SJSA1 (cell line): ENCODE results near the gene RNF167. TPM values are rescaled to one million over a fixed set of nuclear protein-coding genes. Genes with fewer than 3 reads are reported as not detected.
A peak's percentile ranks its signal among the peaks of the same experiment; 100 is the strongest.
"Not testable (repeated sequence)": the region's sequence is repeated elsewhere in the genome, so short reads cannot be mapped to it uniquely, and the experiment has no call there.

Source experiments
- DNase-seq, 2 experiments: peaks; one replicate each; pipeline ENCODE4 v3.0.0-alpha.2; 2015 to 2020; ENCODE audit warnings: low spot score in 2 of 2, low read depth in 1 of 2
- H3K27ac ChIP-seq: fragments of 250-450 bp; sonication (Bioruptor Pico); 2 replicates; pipeline ENCODE4 v1.5.1; 2020; ENCODE audit warnings: mild to moderate bottlenecking, moderate library complexity
- H3K27me3 ChIP-seq: fragments of 250-450 bp; sonication (Bioruptor Pico); replicated peaks from 2 replicates; pipeline ENCODE4 v1.5.1; 2020; ENCODE audit warnings: mild to moderate bottlenecking, moderate library complexity
- H3K36me3 ChIP-seq: fragments of 250-450 bp; sonication (Bioruptor Pico); 2 replicates; pipeline ENCODE4 v1.5.1; 2020; ENCODE audit warnings: mild to moderate bottlenecking
- H3K4me1 ChIP-seq: fragments of 250-450 bp; sonication (Bioruptor Pico); replicated peaks from 2 replicates; pipeline ENCODE4 v1.6.1; 2021; ENCODE audit warnings: mild to moderate bottlenecking
- H3K4me3 ChIP-seq: fragments of 250-450 bp; sonication (Bioruptor Pico); 2 replicates; pipeline ENCODE4 v1.5.1; 2020; ENCODE audit warnings: mild to moderate bottlenecking
- H3K9me3 ChIP-seq: fragments of 250-450 bp; sonication (Bioruptor Pico); replicated peaks from 2 replicates; pipeline ENCODE4 v1.5.1; 2020; ENCODE audit warnings: mild to moderate bottlenecking
- total RNA-seq: library from RNA; depleted of rRNA; stranded (reverse); fragments of >200 nt; shearing (Covaris generic); gene quantifications from 2 replicates; pipeline ENCODE4 v1.2.3, GENCODE V29; 2014

RNF167 gene
- total RNA-seq, 1 experiment from 2014 or later = 13.0 TPM

DNA sequence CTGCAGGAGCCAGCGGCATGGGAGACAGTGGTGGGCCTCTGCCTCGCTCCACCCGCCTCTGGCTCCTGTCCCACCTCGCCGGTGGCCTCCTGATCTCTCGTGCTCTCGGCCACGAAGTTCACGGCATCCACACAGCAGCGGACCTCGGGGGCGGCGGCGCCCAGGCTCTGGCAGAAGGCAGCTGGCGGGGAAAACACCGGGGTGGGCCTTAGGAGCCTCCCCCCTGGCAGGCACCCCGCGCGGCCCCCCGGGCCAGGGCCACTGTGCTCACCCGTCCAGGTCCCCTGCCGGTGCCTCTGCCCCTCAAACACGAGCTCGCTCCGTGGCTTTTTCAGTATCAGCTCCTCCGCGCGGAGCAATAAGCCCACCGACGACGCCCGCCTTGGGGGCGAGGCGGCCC, 41.1 kb upstream of the RNF167 start:
- Histone ChIP-seq H3K4me1 (no peaks in the 10 kb centered on the region), H3K27me3 (no peaks in the 10 kb centered on the region), H3K27ac (no peak overlapping the region), H3K4me3 (no peak overlapping the region), H3K36me3 (peaks cover 32% of the 10 kb centered on the region), H3K9me3 (no peaks in the 10 kb centered on the region)
- no peak for DNase-seq

DNA sequence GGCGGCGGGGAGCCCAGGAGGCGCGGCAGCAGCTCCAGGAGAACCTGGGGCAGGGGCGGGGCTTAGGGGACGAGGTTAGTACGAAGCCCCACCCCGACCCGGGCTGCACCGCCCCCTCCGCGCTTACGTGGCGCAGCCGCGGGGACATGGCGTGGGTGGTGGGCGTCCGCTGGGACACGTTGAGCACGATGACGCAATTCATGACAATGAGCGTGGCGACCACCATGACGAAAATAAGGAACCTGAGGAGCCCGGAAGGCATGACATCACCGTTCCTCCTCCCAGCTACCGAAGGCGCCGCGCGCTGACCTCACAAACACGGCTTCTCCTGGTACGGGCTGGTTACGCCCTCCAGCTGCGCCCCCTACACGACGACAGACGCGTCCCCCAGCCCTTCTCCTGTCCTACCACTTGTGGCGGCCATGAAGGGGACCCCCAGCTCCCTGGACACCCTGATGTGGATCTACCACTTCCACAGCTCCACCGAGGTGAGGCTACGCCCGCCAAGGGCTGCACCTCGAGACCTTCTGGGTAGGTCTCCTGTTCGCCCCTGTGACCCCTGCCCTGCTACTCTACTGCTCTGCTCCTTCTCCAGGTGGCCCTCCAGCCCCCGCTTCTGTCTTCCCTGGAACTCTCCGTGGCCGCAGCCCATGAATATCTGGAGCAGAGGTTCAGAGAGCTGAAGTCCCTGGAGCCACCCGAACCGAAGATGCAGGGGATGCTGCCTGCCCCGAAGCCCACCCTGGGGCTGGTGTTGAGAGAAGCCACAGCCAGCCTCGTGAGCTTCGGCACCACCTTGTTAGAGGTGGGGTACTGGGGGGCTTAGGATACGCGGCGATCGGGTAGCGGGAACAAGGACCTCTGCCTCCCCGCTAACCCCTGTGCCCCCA, 40.5 kb upstream of the RNF167 start, which contains the start of gene C17orf107:
C17orf107 (plus strand) TSS at position 196 of the 890 bp plus-strand sequence; CDS start at position 423, 227 bp downstream.
- Histone ChIP-seq H3K27ac (no peak within 1 kb of the TSS), H3K4me3 (no peak within 1 kb of the TSS), H3K27me3 (no peaks in the 10 kb centered on the region), H3K36me3 (peaks cover 26% of the 10 kb centered on the region), H3K4me1 (no peaks in the 10 kb centered on the region), H3K9me3 (no peaks in the 10 kb centered on the region)
- DNase-seq = no peak

DNA sequence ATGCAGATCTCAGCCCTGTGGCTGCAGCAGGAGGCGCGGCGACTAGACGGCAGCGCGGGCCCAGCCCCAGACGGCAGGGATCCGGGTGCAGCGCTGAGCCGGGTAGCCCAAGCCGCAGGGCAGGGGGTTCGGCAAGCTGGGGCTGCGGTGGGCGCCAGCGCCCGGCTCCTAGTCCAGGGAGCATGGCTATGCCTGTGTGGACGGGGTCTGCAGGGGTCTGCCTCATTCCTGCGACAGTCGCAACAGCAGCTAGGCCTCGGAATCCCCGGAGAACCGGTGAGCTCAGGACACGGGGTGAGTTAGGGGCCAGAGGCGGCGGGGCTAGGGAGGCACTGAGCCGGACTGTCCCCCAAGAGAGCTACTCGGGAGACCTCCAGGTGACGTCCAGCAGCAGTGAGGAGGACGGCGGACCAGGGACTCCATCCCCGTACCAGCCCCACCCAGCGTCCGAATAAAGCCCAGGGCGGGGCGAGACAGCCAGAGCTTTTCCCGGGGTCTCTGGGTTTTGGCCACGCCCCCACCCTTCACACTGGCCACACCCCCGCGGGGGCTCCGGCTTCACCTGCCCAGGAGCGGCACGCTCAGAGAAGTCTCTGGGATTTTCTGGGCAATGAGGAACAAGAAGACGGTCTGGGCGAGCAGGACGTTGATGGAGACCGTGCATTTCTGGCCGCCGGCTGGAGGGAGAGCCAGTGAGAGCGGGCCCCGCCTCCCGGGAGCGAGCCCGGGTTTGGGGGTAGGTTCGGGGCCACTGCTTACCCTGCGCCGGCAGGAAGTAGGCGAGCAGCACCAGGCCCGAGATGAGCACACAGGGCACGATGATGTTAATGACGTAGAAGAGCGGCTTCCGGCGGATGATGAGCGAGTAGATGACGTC, 39.6 kb upstream of the RNF167 start:
- no peak overlapping the region for H3K27ac ChIP-seq
- H3K36me3 ChIP-seq = peaks cover 17% of the 10 kb centered on the region
- no peak overlapping the region for H3K4me3 ChIP-seq
- no peak for DNase-seq
- H3K9me3 ChIP-seq = no peaks in the 10 kb centered on the region
- no peaks in the 10 kb centered on the region for H3K4me1 ChIP-seq
- no peaks in the 10 kb centered on the region for H3K27me3 ChIP-seq

DNA sequence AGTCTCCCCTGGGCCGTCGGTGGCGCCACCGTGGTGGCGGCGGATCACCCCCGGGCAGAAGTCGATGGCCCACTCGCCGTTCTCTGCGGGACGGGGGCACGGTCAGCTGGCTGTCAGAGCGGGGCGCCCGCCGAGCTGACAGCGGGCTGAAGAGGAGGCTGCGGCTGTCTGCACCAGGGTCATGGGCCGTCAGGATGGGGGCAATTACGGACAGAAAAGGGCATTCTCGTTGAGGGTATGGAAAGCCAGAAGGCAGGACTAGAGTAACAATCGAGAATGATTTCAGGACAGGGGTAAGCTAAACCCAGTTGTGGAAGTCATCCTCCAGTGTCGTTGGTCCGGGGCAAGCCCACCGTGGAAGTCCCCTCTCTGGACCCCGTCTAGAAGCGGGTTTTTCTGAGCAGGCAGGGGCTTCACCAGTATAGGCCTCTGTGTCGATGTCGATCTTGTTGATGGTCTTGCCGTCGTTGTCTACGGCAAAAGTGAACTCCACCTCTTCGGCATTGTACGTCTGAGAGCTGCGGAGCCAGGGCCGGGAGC, 38.9 kb upstream of the RNF167 start:
- Histone ChIP-seq H3K36me3 (peaks cover 10% of the 10 kb centered on the region), H3K4me1 (no peaks in the 10 kb centered on the region), H3K9me3 (no peaks in the 10 kb centered on the region), H3K27me3 (no peaks in the 10 kb centered on the region), H3K4me3 (no peak overlapping the region), H3K27ac (no peak overlapping the region)
- no peak for DNase-seq

DNA sequence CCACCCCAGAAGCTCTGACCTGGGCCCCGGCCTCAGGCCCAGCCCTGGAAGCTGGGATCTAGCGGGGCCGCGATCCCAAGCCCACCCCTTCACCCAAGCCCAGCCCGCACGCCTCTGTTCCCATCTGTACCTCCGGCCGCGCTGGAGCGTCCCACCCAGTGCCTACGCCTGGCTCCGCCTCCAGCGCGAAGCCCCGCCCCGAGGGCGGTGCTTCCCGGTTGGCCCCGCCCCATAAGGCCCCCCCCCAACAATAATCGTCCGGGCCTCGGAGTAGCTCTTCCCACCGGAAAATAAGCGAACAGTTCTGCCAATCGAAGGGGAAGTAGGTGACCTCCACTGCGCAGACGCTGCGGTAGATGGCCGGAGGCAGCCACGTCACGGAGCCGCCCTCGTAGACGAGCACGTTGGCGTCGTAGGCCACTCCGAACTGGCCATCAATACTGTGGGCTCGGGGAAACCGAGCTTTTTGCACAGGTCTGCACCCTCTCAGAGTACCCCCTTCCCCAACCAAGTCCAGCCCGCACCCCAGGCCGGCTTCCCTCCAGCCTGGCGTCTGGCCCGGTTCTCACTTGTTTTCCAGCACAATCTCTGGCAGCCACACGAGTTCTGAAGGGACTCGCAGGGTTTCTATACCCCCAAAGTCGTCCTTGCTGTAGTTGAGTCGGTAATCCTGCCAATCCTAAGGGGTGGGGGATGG, 38.3 kb upstream of the RNF167 start:
- DNase-seq = no peak
- no peaks in the 10 kb centered on the region for H3K27me3 ChIP-seq
- no peak overlapping the region for H3K4me3 ChIP-seq
- H3K4me1 ChIP-seq = no peaks in the 10 kb centered on the region
- no peaks in the 10 kb centered on the region for H3K9me3 ChIP-seq
- H3K27ac ChIP-seq = no peak overlapping the region
- peaks cover 3% of the 10 kb centered on the region for H3K36me3 ChIP-seq

DNA sequence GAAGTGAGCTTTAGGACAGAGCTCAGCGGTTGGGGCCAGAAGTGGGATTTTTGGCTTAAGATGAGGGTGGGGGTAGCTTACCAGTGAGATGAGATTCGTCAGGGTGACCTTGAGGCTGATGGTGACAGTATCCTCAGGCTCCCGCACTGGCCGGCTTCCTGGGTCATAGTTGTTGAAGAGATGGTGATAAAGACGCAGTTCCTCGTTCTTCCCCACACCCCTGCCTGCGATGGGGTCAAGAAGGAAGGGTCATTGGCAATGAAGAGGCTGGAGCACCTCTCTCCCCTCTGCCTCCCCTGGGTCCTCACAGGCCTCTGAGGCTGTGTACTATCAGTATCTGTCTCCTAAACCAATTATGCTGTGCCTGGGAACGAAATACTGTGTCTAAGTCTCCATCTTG, 37.5 kb upstream of the RNF167 start:
- Histone ChIP-seq H3K9me3 (no peaks in the 10 kb centered on the region), H3K27ac (no peak overlapping the region), H3K27me3 (no peaks in the 10 kb centered on the region), H3K4me1 (no peaks in the 10 kb centered on the region), H3K36me3 (no peaks in the 10 kb centered on the region), H3K4me3 (no peak overlapping the region)
- DNase-seq = no peak

DNA sequence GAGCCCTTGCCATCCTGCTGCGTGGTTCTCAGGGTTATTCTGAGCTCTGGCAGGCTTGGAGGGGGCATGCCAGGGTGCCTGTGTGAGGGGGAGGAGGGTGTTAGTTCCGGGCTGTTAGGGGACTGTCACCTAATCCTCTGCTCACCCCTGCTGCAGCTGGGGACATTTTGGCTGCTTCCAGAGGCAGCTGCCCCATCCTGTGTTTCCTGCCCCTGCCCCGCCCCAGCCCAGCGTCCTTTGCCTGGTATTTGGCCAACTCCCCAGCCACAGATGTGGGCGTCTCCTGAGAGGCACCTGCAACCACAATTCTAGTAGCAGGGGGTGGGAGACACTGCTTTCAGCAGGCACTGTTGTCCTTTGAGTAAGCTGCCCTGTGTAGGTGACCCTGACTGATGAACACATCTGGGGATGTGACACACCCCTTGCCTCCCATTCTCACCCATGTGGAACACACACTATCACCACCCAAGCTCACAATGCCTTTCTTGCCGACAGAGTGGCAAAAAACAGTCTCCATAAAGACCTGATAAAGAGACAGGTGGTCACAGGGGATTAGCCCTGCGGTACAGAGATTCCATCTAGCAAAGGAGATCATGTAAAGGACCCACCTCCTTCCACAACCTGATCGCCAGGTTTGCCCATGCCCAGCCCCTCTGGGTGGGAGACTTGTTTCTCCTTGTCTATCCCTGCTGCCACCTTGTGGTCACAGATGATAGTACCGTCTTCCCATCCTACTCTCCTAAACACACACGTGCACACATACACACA, 36.8 kb upstream of the RNF167 start, which contains the start of gene CHRNE:
CHRNE (minus strand) TSS at position 48 of the 768 bp plus-strand sequence; CDS start at position 13, 35 bp downstream.
- no peaks in the 10 kb centered on the region for H3K9me3 ChIP-seq
- peak; percentile 61 to 74 for DNase-seq
- H3K4me3 ChIP-seq = no peak within 1 kb of the TSS
- no peaks in the 10 kb centered on the region for H3K4me1 ChIP-seq
- H3K27ac ChIP-seq = no peak within 1 kb of the TSS
- no peaks in the 10 kb centered on the region for H3K36me3 ChIP-seq
- H3K27me3 ChIP-seq = no peaks in the 10 kb centered on the region

DNA sequence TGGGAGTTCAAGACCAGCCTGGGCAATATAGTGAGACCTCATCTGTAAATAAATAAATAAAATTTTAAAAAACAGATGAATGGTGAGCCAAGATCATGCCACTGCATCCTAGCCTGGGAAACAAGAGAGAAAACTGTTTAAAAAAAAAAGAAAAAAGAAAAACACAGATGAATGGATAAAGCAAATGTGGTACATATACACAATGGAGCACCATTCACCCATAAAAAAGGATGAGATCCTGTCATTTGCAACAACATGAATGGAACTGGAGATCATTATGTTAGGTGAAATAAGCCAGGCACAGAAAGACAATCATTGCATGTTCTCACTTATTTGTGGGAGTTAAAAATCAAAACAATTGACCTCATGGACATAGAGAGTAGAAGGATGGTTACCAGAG, 33.4 kb upstream of the RNF167 start:
- not testable (repeated sequence) for H3K4me1 ChIP-seq, H3K27ac ChIP-seq, H3K9me3 ChIP-seq, H3K4me3 ChIP-seq, DNase-seq, H3K27me3 ChIP-seq, H3K36me3 ChIP-seq

DNA sequence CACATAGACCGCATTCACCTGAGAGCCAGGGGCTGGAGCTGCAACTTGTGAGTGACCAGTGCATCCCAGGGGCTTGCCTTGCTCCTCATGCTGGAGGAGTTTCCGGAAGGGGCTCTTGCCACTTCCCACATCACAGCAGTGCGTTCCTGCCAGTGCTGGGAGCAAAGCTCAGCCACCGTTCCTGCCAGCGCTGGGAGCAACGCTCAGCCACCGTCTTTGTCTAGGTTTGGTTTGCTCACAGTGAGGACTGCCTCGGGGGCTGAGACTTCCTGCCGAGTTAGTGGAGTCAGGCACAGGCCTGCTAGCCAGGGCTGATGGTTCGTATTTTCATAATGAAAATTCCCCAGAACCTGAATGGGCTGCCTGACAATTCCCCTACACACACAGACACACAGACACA, 31.8 kb upstream of the RNF167 start:
- no peak for DNase-seq
- no peaks in the 10 kb centered on the region for H3K36me3 ChIP-seq
- H3K27me3 ChIP-seq = no peaks in the 10 kb centered on the region
- no peak overlapping the region for H3K4me3 ChIP-seq
- H3K27ac ChIP-seq = no peak overlapping the region
- H3K4me1 ChIP-seq = peaks cover 9% of the 10 kb centered on the region
- H3K9me3 ChIP-seq = no peaks in the 10 kb centered on the region

DNA sequence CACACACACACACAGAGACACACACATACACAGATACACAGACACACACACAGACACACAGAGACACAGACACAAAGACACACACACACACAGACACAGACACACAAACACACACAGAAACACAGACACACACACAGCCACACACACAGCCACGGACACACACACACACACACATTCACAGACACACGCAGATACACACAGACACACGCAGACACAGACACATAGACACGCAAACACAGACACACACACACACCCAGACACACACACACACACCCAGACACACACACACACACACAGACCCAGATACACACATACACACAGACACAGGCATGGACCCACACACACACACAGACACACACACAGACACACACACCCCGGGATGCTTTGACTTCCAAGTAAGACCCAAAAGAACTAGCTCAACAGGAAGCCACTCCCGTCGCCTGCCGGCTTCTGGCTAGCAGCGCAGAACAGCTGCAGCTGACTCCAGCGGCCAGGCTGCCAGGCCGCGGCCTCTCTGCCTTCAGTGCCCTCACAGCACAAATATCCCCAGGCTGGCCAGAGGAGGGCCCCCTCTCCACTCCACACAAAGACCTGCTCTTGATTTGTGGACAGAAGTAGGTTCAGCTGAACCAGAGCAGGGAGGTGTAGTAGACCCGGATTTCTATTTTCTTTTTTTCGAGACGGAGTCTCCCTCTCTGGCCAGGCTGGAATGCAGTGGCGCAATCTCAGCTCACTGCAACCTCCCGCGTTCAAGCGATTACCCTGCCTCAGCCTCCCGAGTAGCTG, 31.2 kb upstream of the RNF167 start:
- Histone ChIP-seq H3K9me3 (no peaks in the 10 kb centered on the region), H3K27me3 (no peaks in the 10 kb centered on the region), H3K36me3 (no peaks in the 10 kb centered on the region), H3K4me1 (peaks cover 9% of the 10 kb centered on the region), H3K4me3 (no peak overlapping the region), H3K27ac (no peak overlapping the region)
- DNase-seq = peak; percentile 81 to 84

DNA sequence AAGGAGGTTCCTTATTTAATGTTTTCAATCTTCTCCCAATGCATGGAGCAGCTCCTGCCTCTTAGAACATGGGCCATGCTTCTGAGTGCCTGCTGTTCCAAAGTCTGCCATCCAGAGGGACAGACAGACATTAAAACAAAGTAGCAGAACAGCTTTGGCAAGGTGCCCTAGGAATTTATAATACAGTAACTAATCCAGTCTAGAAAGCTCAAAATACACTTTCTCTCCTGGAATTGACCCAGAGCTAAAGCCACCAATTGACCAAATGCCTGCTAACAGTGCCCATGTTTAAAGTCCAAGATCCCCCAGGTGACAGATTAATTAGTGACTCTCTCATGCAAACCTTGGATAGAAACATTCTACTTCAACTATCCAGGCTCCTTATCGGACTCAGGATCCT, 26.1 kb upstream of the RNF167 start:
- Histone ChIP-seq H3K36me3 (no peaks in the 10 kb centered on the region), H3K27me3 (no peaks in the 10 kb centered on the region), H3K9me3 (no peaks in the 10 kb centered on the region), H3K4me1 (peaks cover 5% of the 10 kb centered on the region), H3K27ac (no peak overlapping the region), H3K4me3 (no peak overlapping the region)
- no peak for DNase-seq

DNA sequence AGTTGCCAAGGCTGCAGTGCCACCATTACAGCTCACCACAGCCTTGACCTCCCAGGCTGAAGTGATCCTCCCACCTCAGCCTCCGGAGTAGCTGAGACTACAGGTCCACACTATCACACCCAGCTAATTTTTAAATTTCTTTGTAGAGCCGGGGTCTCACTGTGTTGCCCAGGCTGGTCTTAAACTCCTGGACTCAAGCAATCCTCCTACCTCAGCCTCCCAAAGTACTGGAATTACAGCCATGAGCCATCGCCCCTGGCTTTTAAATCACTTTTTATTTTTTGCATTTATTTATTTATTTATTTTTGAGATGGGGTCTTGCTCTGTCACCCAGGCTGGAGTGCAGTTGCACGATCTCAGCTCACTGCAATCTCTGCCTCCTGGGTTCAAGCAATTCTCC, 25.5 kb upstream of the RNF167 start:
- not testable (repeated sequence) for H3K27me3 ChIP-seq, H3K9me3 ChIP-seq, DNase-seq, H3K4me3 ChIP-seq, H3K4me1 ChIP-seq, H3K27ac ChIP-seq, H3K36me3 ChIP-seq
